SU-DHL-6 (cell line): ENCODE data around the gene CFAP99.
A peak's percentile ranks its signal among the peaks of the same experiment; 100 is the strongest.

ENCODE experiments used
- H2AFZ ChIP-seq: fragments of 200-600 bp; sonication (generic); 2 replicates; pipeline ENCODE4 v1.6.1; 2014; ENCODE audit warnings: low read depth, mild to moderate bottlenecking, moderate library complexity, mixed read lengths, antibody characterized with exemption, low read length; ENCODE audit not compliant: severe bottlenecking
- H3F3A ChIP-seq: fragments of 200-600 bp; shearing (Covaris generic); 2 replicates; pipeline ENCODE4 v1.6.0; 2016; ENCODE audit warnings: antibody characterized with exemption, mild to moderate bottlenecking; ENCODE audit not compliant: insufficient read depth
- H3K27ac ChIP-seq: fragments of 200-600 bp; sonication (generic); 2 replicates; pipeline ENCODE4 v1.5.1; 2016; ENCODE audit warnings: low read depth, mild to moderate bottlenecking, low read length, moderate library complexity, mixed read lengths
- H3K27me3 ChIP-seq: fragments of 200-600 bp; sonication (generic), shearing (Covaris generic); 2 replicates; pipeline ENCODE4 v1.6.0; 2014; ENCODE audit warnings: mild to moderate bottlenecking, low read length
- H3K36me3 ChIP-seq: fragments of 200-600 bp; sonication (generic); 2 replicates; pipeline ENCODE4 v1.6.1; 2014; ENCODE audit warnings: mild to moderate bottlenecking, low read length, mixed read lengths
- H3K4me2 ChIP-seq: fragments of 300-600, 200-600 bp; shearing (Covaris generic), sonication (generic); 2 replicates; pipeline ENCODE4 v1.6.0; 2014; ENCODE audit warnings: low read length, low read depth, mild to moderate bottlenecking; ENCODE audit not compliant: poor library complexity, severe bottlenecking
- H3K4me3 ChIP-seq: fragments of 200-600 bp; sonication (generic); 2 replicates; pipeline ENCODE4 v1.5.1; 2014; ENCODE audit warnings: antibody characterized with exemption, low read length, mild to moderate bottlenecking, mixed read lengths; ENCODE audit not compliant: insufficient read depth, poor library complexity, severe bottlenecking
- H3K79me2 ChIP-seq: fragments of 200-600 bp; sonication (generic); 2 replicates; pipeline ENCODE4 v1.6.1; 2014; ENCODE audit warnings: mild to moderate bottlenecking, low read length, moderate library complexity; ENCODE audit not compliant: insufficient read depth
- H3K9ac ChIP-seq: fragments of 200-600 bp; sonication (generic); 2 replicates; pipeline ENCODE4 v1.7.0; 2014; ENCODE audit warnings: mild to moderate bottlenecking, low read length
- H3K9me2 ChIP-seq: fragments of 200-600 bp; sonication (generic); replicated peaks from 2 replicates; pipeline ENCODE4 v1.6.1; 2014; ENCODE audit warnings: low read length; ENCODE audit not compliant: insufficient read depth
- H3K9me3 ChIP-seq: fragments of 200-600 bp; sonication (generic); 2 replicates; pipeline ENCODE4 v1.6.1; 2014; ENCODE audit warnings: low read length, mixed read lengths; ENCODE audit not compliant: insufficient read depth
- H4K20me1 ChIP-seq: fragments of 200-600 bp; sonication (generic); 2 replicates; pipeline ENCODE4 v1.6.1; 2014; ENCODE audit warnings: low read depth, mild to moderate bottlenecking, antibody characterized with exemption, low read length, moderate library complexity, mixed read lengths
- EZH2phosphoT487 ChIP-seq: fragments of 200-600 bp; sonication (generic), shearing (Covaris generic); conservative IDR thresholded peaks from 2 replicates; pipeline ENCODE4 v1.6.1; 2018; ENCODE audit warnings: mild to moderate bottlenecking, antibody characterized with exemption, low read length, moderate library complexity, mixed read lengths
- TF ChIP-seq, protein P1 (sequence below): fragments of 200-600 bp; sonication (generic); IDR thresholded peaks from one replicate; pipeline ENCODE4 v1.5.1; 2017; ENCODE audit warnings: antibody characterized with exemption, mild to moderate bottlenecking, low read length, moderate library complexity; ENCODE audit not compliant: insufficient read depth, poor library complexity, severe bottlenecking

CFAP99 gene

DNA sequence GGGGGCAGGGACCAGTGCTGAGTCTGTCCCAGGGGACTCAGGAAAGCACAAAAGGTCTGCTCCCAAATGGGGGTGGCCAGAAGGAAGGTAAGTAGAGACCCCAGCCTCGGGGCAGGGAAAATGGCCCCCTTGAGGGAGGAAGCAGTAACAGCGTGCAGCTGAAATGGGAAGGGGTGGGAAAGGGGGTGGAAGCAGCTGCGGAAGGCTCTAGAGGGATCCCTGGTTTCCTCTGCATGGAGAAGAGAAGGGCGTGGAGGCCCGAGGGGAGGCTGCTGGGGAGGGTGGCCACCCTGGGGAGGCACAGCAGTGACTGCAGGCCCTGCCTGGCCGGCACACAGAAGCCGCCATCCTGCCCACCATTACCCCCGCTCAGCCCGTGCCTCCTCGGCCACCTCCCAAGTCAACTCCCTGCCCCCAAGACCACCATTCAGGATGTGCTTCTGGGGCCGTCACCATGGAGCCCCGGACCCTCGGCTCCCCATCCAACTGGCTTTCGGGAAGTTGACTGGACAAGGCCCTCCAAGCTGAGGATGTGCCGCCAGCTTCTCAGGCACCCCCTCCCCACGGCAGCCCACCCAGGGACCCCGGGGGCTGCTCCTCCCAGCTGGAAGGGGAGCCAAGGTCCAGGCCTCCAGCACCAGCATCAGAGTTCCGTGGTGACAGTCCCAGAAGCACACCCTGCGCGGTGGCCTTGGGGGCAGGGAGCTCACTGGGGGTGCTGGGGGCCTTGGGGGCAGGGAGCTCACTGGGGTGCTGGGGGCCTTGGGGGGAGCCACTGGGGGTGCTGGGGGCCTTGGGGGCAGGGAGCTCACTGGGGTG is 23.6 kb downstream of the CFAP99 start:
- no peaks in the 10 kb centered on the region for H3K9me2 ChIP-seq
- TF ChIP-seq EZH2phosphoT487: no peak
- TF ChIP-seq, protein P1, sequence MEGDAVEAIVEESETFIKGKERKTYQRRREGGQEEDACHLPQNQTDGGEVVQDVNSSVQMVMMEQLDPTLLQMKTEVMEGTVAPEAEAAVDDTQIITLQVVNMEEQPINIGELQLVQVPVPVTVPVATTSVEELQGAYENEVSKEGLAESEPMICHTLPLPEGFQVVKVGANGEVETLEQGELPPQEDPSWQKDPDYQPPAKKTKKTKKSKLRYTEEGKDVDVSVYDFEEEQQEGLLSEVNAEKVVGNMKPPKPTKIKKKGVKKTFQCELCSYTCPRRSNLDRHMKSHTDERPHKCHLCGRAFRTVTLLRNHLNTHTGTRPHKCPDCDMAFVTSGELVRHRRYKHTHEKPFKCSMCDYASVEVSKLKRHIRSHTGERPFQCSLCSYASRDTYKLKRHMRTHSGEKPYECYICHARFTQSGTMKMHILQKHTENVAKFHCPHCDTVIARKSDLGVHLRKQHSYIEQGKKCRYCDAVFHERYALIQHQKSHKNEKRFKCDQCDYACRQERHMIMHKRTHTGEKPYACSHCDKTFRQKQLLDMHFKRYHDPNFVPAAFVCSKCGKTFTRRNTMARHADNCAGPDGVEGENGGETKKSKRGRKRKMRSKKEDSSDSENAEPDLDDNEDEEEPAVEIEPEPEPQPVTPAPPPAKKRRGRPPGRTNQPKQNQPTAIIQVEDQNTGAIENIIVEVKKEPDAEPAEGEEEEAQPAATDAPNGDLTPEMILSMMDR: no peak
- H3K36me3 ChIP-seq: no peaks in the 10 kb centered on the region
- H3K27me3 ChIP-seq: no peaks in the 10 kb centered on the region
- H3K27ac ChIP-seq: no peak overlapping the region
- H3F3A ChIP-seq: no peaks in the 10 kb centered on the region
- H3K79me2 ChIP-seq: no peaks in the 10 kb centered on the region
- no peak overlapping the region for H3K9ac ChIP-seq
- no peaks in the 10 kb centered on the region for H3K9me3 ChIP-seq
- peak overlapping the region; percentile 97 for H2AFZ ChIP-seq
- no peak overlapping the region for H3K4me2 ChIP-seq
- no peaks in the 10 kb centered on the region for H4K20me1 ChIP-seq
- H3K4me3 ChIP-seq: no peak overlapping the region

DNA sequence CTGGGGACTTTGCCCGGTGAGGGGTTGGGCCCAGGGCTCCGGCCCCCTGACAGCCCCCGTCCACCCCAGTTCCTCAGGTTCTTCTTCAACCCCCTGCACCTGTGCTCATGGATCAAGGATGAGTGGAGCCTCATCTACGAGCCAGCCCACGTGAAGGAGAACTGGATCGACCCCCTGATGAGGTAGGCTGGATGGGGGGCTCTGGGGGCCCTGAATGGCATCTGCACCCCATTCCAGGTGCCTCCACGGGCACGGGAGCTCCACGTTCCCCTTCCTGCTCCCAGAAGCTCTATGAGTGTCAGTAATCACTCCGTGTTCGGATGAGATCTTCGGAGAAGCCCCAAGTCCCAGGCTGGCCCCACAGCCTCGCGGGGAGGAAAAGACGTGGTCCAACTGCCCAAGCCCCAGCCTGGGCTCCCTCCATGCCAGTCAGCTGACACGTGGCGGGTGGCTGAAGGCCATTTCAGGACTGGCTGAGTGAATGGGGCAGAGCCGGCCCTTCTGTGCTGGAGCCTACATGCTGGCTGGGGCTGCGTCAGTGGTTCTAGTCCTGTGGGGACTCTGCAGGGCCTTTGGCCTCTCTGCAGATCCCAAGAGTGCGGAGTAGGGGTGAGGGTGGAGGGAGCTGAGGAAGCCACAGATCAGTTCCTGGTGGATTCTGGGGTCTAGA is 24.4 kb downstream of the CFAP99 start:
- Histone ChIP-seq H3K9me2 (no peaks in the 10 kb centered on the region), H3F3A (no peaks in the 10 kb centered on the region), H2AFZ (no peak overlapping the region), H3K9ac (no peak overlapping the region), H4K20me1 (no peaks in the 10 kb centered on the region), H3K36me3 (no peaks in the 10 kb centered on the region), H3K4me2 (no peak overlapping the region), H3K79me2 (no peaks in the 10 kb centered on the region), H3K27ac (no peak overlapping the region), H3K9me3 (no peaks in the 10 kb centered on the region), H3K4me3 (no peak overlapping the region), H3K27me3 (no peaks in the 10 kb centered on the region)
- no peak for TF ChIP-seq EZH2phosphoT487
- TF ChIP-seq, protein P1: no peak

DNA sequence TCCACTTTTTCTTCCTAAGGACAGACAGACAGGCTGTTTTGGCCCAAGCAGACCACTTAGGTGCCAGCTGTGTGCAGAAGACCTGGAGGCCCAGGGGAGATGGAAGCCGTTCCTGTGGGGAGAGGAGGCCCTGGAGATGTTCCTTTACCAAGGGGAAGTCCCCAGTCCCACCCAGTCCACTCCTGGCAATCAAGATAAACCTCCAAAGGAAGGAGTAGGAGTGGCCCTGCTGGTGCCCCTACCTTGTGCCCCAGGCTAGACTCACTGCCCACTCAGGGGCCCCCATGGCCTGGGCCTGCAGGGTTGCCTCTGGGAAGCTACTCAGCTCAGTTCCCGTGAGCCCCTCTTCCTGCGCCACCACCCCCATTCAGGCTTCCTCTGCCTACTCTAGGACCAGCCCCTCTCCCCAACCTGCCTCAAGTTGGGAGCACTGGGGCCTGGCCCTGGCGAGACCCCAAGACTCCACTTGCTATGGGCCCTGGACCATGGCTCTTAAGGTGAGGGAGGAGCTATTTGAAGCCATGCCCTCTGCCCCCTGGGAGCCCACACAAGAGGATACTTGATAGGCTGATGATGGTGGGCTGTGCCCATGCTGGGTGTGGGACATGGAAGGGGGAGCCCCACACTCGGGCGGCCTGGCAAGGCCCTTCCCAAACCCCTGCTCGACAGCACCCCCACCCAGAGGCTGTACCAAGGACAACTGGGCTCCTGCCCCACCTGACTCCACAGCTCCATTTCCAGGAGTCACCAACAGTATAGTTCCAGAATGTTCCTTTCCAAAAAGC is 25.4 kb downstream of the CFAP99 start:
- Histone ChIP-seq H4K20me1 (no peaks in the 10 kb centered on the region), H3K9me2 (no peaks in the 10 kb centered on the region), H3K9me3 (no peaks in the 10 kb centered on the region), H3K27ac (no peak overlapping the region), H3K27me3 (no peaks in the 10 kb centered on the region), H3K9ac (no peak overlapping the region), H2AFZ (no peak overlapping the region), H3K79me2 (no peaks in the 10 kb centered on the region), H3K36me3 (no peaks in the 10 kb centered on the region), H3K4me2 (no peak overlapping the region), H3F3A (no peaks in the 10 kb centered on the region), H3K4me3 (no peak overlapping the region)
- TF ChIP-seq, protein P1: no peak
- TF ChIP-seq EZH2phosphoT487: no peak
